ENCODE data around the gene NAA10. TPM values are rescaled to one million over a fixed set of nuclear protein-coding genes. Genes with fewer than 3 reads are reported as not detected.
"Not testable (repeated sequence)": the region's sequence is repeated elsewhere in the genome, so short reads cannot be mapped to it uniquely, and the experiment has no call there.

NAA10 gene
- total RNA-seq = 17.6 TPM

DNA sequence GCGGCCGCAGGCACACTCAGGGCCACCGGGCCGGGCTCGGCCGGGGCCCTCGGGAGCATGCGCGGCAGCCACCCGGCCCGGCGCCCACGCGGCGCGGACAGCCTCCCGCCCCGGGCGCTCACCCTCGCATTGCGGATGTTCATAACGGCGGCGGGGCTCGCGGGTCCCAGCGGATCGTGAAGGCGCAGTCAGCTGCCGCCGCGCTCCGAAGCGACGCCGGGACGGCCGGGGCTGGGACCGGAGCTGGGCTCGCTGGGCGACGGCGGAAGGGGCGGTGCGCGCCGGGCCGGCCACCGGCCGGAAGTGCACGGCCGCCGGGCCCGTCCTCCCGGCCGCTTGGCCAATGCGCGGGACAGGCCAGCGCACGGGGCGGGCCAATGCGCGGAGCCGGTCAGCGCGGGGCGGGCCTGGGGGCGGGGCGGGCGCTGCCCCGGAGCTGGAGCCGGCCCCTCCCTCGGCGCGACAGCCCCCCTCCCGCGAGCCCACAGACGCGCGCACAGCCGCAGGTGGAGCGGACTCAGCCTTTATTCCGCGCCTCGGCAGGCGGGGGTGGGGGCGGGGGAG is at the start of gene NAA10:
Gene NAA10 (minus strand): TSS at position 276 of the 564 bp plus-strand sequence. CDS start 133 bp downstream, at position 143.
- peak; percentile 61 for DNase-seq

- no peak for DNase-seq
Observed at GRCh38 chrX:153983321-153983801, 48.5 kb upstream of the NAA10 start.

GRCh38 chrX:153981771-153982533 is 47.1 kb upstream of the NAA10 start:
- DNase-seq = no peak

DNA sequence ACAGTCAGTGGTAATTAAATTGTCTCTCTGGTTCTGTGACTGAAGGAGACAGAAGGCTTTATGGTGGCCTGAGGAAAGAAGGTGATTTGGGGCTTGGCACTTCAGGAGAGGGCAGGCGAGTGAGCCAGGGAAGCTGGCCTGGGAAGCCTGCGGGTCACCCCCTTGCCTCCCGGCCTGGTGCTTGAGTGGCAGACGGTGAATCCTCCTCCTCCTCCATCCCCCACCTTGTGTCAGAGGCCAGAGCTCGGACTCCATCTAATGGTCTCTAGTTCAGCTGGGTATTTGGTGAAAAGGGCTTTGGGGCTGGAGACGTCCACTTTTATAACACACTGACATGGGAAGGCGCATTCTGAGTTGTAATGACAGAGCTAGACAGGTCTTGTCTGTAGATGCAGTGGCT is 46.4 kb upstream of the NAA10 start:
- no peak for DNase-seq

- DNase-seq = not testable (repeated sequence)
Observed at GRCh38 chrX:153980394-153980793, 45.6 kb upstream of the NAA10 start.

DNA sequence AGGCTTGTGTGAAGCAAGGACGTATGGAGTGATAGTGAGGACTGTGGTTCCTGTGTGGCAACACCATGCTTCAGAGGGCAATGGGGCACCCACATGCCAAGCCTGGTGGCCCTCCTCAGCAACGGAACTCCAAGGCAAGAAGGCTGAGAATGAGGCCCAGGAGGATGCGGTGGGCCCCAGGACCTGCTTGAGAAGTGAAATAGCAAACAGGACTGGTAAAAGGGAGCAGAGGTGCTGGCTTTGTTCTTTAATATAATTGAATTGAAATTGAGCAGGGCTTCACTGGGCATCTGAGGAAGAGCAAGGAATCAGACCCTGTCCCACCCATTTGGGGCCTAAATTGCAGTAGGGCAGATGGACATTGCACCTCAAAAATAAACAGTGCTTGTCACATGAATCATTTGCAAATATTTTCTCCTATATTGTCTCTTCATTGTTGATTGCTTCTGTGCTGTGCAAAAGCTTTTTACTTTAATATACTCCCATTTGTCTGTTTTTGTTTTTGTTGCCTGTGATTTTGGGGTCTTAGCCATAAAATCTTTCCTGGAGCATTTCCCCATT is 40.0 kb upstream of the NAA10 start:
- no peak for DNase-seq

GRCh38 chrX:153974003-153974725 is 39.3 kb upstream of the NAA10 start:
- DNase-seq = no peak

DNA sequence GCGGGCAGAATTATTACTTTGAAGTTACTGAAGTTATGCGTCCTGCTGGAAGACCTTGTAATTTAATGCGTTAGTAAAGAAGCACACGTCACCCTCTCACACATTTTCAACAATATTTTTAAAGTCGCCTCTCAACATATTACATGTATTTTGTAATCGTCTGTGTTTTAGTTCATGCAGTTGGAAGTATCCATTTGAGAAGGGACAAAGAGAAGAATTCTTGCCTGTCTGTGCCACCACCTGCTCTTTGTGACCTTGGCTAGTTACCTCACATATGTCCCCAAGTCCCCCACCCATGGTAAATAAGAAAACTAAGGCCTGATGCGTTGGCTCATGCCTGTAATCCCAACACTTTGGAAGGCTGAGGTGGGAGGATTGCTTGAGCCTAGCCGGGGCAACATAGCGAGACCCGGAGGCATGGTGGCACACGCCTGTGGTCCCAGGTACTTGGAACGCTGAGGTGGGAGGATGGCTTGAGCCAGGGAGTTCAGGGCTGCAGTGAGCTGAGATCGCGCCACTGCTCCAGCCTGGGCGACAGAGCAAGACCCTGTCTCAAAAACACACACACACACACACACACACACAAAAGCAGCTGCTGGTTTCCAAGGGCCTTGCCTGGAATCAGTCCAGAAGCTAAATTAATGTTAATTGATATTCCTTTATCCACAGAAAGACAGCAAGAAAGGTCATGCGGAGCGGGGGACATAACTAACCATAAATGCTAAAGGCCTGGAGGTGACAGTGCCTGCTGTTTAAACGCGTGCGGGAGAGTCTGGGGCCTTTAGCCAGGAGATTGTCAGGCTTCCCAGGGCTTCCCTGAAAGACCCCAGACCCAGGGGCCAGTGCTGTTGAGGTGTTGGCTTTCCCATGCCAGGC is 38.5 kb upstream of the NAA10 start:
- DNase-seq = no peak

- peak; percentile 61 for DNase-seq
Observed at GRCh38 chrX:153972368-153973126, 37.7 kb upstream of the NAA10 start, which contains the start of gene TMEM187. TSS of gene TMEM187 (plus strand) at chrX:153972754. CDS start at chrX:153982063, 9,309 bp downstream.

- peak; percentile 83 for DNase-seq
Observed at GRCh38 chrX:153971450-153972367, 36.9 kb upstream of the NAA10 start, which contains the start of gene HCFC1. TSS of gene HCFC1 (minus strand) at chrX:153971818. CDS start at chrX:153970840, 978 bp downstream.

GRCh38 chrX:153971124-153971449 is 36.2 kb upstream of the NAA10 start:
- peak; percentile 74 for DNase-seq

DNA sequence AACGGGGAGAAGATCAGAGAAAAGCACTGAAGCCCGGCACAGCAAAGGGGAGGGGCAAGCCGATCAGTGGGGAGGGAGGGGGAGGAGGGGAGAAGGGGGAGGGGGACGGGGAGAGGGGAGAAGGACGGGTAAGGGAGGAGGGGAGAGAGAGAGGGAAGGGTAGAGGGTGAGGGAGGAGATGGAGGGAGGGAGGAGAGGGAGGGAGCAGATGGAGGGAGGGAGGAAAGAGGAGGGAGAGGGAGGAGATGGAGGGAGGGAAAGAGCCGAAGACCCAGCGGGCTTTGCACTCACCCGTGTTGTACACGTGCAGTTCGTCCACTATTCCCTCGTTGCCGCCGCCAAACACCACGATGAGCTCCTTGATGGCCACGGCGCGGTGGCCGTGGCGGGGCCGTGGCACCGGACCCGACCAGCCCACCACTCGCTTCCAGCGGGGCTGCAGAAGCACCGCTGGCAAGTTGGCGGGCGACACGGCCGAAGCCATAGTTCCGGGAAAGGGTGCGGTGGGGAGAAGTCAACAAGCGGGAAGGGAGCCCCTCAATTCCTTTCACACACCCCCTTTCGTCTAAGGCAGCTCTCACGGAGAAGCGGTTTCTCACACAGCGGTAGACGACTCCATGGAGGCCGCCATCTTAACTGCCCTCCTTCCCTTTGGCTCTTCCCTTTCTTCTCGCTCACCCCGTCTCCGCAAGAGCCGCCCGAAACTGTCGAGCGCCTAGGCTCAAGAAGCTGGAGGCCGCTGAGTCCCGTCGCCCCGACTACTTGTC is 35.7 kb upstream of the NAA10 start:
- peak; percentile 51 for DNase-seq

GRCh38 chrX:153969904-153970356 is 35.1 kb upstream of the NAA10 start:
- no peak for DNase-seq

GRCh38 chrX:153969125-153969903 is 34.5 kb upstream of the NAA10 start:
- no peak for DNase-seq

GRCh38 chrX:153968754-153969124 is 33.9 kb upstream of the NAA10 start:
- DNase-seq = no peak

GRCh38 chrX:153968255-153968654 is 33.4 kb upstream of the NAA10 start:
- no peak for DNase-seq

- no peak for DNase-seq
Observed at GRCh38 chrX:153967536-153968224, 32.8 kb upstream of the NAA10 start.

Measured in occipital lobe (tissue), 2 donors.